Left renal pelvis (tissue), 4 donors: ENCODE results near the gene SCN3B. TPM values are rescaled to one million over a fixed set of nuclear protein-coding genes. Genes with fewer than 3 reads are reported as not detected.
A peak's percentile ranks its signal among the peaks of the same experiment; 100 is the strongest.
"Not testable (repeated sequence)": the region's sequence is repeated elsewhere in the genome, so short reads cannot be mapped to it uniquely, and the experiment has no call there.

Experiments used
- DNase-seq, 4 donors: peaks; one replicate each; pipeline ENCODE4 v3.0.0-alpha.2; 2013; ENCODE audit warnings: low read depth in 4 of 4, low spot score in 3 of 4
- polyA plus RNA-seq, 4 donors: library from polyadenylated mRNA; unstranded; fragments of 120-200 nt; gene quantifications; one replicate each; pipeline ENCODE4 v1.2.1, GENCODE V29; 2013; ENCODE audit not compliant: insufficient read length in 4 of 4

Gene SCN3B
- polyA plus RNA-seq: 1 to 10 TPM; 1.4 to 4.1 (median 2.1) TPM

GRCh38 chr11:123654566-123655081 is at the start of gene SCN3B:
SCN3B (minus strand) TSS chr11:123654624; CDS start chr11:123653801, 823 bp downstream.
- peak in 3 of 4 donors; percentile 63 to 74 (median 64) for DNase-seq

GRCh38 chr11:123702696-123703095 is 48.3 kb upstream of the SCN3B start:
- DNase-seq: no peak

DNA sequence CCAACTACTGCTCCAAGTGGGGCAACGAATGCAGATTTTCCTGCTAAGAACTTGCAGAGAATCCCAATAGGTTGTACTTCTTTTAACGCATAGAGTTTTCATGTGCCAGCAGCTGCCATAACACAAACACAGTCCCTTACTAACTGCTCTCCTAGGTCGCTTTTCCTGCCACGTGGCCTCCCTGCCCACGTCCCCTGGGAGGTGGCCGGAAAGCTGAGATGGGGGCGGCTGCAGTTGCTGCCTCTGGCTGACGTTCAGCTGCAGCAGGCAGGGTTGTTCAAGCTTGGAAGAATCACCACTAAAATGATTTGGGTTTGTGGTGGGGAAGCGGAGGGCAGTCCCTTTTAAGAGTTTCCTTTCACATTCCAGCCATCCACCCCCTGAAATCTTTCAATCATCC is 47.7 kb upstream of the SCN3B start:
- no peak for DNase-seq

DNA sequence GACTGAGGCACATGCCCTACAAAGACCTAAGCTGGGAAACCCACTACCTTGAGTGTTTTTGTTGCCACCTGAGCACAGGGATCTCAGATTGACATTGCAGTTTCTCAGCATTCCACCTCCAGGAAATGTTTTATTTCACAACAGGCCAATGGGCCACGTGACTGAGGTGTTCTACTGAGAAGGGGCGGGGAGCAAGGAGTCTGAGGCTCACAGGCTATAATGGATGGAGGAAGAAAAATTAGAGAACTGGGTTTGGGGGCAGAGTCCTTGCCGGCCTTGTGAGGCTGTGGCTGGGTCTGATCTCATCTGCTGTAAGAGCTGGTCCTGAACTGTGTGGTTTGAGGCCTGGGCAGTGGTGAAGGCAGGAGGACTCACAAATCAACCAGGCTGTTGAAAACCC is 46.3 kb upstream of the SCN3B start:
- DNase-seq: no peak

DNA sequence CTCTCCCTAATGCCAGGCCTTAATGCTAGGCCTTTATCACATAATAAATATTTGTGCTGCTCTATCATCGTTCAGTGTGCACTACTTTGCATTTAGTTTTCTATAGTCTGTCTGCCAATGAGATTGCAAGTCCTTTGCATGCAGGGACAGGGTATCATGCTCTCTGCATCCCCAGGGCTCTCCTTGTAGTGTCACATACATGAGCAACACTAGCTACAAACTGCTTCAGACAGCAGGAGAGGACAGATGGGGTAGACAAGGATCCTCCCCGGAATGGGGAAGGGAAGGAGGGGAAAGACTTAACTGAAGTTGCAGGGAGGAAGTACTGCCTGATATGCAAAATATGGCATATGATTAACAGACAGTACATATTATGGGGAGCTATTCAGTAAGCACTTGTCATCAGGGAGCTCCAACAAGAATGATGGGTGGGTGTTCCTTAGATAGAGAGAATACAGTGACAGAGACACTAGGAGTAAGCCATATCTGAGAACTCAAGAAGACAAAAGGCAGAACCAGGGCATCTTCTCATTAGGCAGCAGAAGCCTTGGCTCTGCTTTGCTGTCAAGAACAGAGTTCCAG is 44.2 kb upstream of the SCN3B start:
- DNase-seq: no peak

- no peak for DNase-seq
Measured at GRCh38 chr11:123696183-123696582, 41.8 kb upstream of the SCN3B start.

- DNase-seq: no peak
Measured at GRCh38 chr11:123695231-123695630, 40.8 kb upstream of the SCN3B start.

- DNase-seq: no peak
Measured at GRCh38 chr11:123694551-123694950, 40.1 kb upstream of the SCN3B start.

DNA sequence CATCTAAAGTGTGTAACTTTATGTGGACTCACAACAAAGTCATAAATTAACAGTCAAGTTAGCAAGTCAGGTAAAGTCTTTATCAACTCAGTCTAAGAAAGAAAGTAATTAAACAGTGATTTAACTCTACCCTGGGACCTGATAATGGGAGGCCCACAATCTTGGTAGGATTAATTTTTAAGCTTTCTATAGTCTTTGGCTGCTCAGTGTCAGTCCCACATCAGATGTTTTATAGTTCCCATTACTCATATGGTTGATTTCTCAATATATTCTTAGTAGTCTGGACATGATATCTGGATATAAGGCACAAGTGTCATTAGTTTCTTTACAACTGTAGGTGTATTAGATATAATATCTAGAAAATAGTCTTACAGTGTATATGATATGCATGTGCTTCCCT is 38.5 kb upstream of the SCN3B start:
- no peak for DNase-seq

- DNase-seq: no peak
Measured at GRCh38 chr11:123690485-123690884, 36.1 kb upstream of the SCN3B start.

DNA sequence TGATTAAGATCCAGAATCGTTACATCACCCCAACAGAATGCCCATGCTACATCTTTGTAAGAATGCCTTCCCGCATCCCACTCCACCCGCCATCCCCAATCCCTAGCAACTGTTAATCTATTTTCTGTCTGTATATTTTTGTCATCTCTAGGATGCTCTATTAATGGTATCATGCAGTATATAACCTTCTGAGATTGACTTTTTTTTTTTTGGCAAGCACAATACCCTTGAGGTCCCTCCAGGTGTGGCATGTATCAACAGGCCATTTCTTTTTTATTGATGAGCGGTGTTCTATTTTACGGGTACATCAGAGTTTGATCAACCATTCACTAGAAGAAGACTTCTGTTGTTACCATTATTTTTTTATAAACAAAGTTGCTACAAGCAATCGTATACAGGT is 30.2 kb upstream of the SCN3B start:
- DNase-seq: no peak

- no peak for DNase-seq
Measured at GRCh38 chr11:123683428-123684170, 29.2 kb upstream of the SCN3B start.

DNA sequence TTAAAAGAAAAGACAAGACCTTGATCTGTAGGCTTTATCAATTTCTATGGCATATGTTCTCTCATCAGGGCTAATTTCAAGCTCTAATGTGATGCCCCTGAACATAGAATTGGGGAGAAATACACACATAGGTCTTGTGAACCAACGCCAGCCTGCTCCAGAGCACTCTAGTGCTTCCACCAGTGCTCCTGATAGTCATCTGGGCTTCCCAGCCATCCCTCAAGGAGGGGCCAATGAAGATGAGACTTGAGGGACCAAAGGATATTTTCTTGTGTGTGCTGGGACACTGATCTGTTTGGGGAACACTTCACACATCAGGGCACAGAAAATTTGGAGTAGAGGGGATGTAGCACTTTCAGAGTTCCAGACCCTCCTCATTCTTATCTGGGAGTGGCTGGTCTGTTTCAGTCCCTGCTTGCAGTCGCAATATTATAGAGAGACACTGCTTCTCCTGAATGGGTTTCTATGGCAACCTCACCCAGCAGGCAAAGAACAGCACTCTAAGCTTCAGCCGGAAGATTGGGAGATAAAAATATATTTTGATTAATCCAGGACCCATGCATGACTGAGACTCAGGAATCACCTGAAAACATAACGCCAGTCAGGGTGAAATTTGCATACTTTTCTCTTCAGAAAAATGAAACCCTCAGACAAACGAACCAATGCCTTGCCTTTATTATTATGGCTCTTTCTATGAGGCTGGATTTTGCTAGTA is 28.4 kb upstream of the SCN3B start:
- no peak for DNase-seq

GRCh38 chr11:123681030-123681429 is 26.6 kb upstream of the SCN3B start:
- DNase-seq: no peak

GRCh38 chr11:123678246-123678645 is 23.8 kb upstream of the SCN3B start:
- no peak for DNase-seq

DNA sequence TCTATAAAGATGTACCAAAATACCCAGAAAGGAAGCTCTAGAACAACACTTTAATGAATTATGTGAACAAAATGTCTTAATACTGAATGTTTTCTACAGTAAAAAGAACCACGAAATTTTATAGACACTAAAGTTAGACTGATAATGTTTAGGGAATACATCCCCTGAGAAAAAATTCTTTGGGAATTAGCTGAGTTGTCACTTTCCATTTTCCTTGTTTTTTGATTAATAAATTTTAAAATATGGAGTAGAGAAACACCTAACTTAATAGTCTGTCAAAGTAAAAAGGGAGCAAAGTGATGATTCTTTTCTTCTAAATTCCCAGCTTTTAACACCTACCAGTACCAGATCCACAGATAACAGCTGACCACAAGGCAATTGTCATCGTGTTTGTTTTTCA is 23.1 kb upstream of the SCN3B start:
- no peak for DNase-seq

DNA sequence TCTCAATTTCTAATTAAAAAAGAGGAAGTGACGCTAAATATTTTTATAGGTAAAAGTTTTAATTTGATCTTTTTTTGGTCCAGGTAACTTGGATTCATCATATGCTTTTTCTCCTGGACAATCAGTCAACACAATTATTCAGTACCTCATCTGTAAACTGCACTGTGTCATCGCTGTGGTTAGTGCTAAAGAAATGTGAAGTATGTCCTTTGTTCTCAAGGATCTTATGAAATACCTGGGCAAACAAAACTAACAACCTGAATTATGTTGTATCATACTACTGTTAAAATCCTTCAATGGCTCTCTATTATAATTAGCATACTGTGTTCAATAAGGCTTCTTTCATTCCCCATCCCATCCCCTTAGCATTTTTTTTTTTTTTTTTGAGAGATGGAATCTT is 19.9 kb upstream of the SCN3B start:
- DNase-seq: no peak

- DNase-seq: no peak
Measured at GRCh38 chr11:123672568-123672967, 18.1 kb upstream of the SCN3B start.

DNA sequence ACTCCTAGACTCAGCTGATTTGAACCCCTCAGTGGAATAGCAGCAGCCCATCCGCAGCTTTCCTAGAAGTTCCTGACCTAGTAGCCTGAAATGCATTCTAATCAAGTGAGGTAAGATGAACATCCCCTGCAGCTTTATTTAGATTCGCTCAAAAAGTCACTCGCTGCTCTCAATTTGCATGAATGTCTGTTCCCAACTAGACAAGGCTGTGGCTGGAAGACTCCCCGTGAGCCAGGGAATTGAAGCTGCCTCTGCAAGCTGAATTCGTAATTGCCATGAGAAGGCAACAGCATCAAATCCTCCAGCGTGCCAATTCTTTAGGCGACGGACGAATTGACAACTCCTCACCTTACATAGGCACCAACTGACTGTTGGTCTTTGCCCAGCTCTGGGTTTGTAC is 17.1 kb upstream of the SCN3B start:
- no peak for DNase-seq

DNA sequence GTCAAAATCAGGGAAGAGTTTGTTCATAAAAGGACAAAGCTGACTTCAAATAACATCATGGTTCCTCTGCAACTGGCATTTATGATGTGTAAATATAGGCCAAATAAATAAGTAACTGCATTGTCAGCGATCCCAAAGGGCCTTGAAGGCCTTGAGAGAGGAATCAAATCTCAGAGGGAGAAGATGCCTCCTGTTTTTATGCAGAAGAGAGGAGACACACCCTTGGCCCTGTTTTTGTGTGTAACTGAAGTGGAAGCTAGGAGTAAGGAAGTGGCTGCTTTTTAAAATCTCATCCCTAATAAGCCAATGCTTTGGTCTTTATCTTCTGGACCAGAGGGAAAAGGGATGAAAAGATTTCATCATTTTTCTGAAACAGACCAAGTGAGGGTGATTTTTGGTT is 15.7 kb upstream of the SCN3B start:
- DNase-seq: no peak

GRCh38 chr11:123665306-123665705 is 10.9 kb upstream of the SCN3B start:
- no peak for DNase-seq

DNA sequence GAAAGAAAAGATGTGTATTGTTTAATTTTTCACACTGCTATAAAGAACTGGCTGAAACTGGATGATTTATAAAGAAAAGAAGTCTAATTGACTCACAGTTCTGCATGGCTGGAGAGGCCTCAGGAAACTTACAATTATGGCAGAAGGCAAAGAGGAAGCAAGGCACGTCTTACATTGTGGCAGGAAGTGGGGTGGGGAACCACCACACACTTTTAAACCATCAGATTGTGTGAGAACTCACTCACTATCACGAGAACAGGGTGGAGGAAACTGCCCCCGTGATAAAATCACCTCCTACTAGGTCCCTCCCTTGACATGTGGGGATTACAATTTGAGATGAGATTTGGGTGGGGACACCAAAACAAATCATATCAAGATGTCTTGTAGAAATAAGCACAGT is 5.5 kb upstream of the SCN3B start:
- DNase-seq: not testable (repeated sequence)
